SH-SY5Y (cell line): ENCODE results near the gene RACK1.

Experiments used
- GATA2 ChIP-seq: IDR thresholded peaks from 2 replicates; pipeline ENCODE4 v1.6.1; 2011; ENCODE audit warnings: mild to moderate bottlenecking, low read depth, low read length
- GATA3 ChIP-seq: IDR thresholded peaks from 2 replicates; pipeline ENCODE4 v1.6.1; 2011; ENCODE audit warnings: low read depth, mild to moderate bottlenecking, low read length, moderate library complexity

DNA sequence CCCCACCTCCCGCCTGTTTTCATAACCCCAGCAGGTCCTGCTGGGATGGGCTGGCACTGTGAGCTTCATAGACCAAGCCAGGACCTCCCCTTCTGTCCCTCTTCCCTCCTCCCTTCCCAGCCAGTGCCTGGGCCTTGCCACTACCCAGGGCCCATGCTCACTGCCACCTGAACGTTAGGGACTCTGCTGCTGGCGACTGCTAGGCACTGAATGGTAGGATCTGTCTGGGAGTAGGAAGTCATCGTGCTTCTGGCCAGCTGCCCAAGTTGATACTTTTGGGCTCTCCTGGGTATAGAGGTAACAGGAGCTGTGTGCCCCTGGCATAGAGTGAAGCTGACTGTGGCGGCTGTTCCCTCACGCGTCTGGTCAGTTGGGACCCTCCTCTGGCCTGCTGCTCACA, 12.3 kb downstream of the RACK1 start:
- TF ChIP-seq GATA2 (no peak), GATA3 (no peak)
